ENCODE results near the gene POLR2H. TPM values are rescaled to one million over a fixed set of nuclear protein-coding genes. Genes with fewer than 3 reads are reported as not detected.

The POLR2H gene
- total RNA-seq, 4 donors from 2014 or later, result 58.1 to 113 (median 85.6) TPM

GRCh38 chr3:184350618-184351017 lies 10.9 kb upstream of the POLR2H start:
- 98 to 99% methylated on average over 6 of the region's 6 CpGs for WGBS, 2 donors
- no peak overlapping the region for H3K27ac ChIP-seq
- intact Hi-C loops (cut with DNase I), result no loop called here
- no peaks in the 10 kb centered on the region for H3K9me3 ChIP-seq
- H3K27me3 ChIP-seq, result no peaks in the 10 kb centered on the region
- TF ChIP-seq POLR2A (IDR thresholded peaks at IDR 0.05) (no peak), CTCF (IDR thresholded peaks at IDR 0.05) (no peak)
- DNase-seq, result no peak
- peaks cover 5 to 8% of the 10 kb centered on the region in 2 donors for H3K4me1 ChIP-seq
- H3K36me3 ChIP-seq, result no peaks in the 10 kb centered on the region
- H3K4me3 ChIP-seq (replicated peaks in 1 of 3), result no peak overlapping the region

DNA sequence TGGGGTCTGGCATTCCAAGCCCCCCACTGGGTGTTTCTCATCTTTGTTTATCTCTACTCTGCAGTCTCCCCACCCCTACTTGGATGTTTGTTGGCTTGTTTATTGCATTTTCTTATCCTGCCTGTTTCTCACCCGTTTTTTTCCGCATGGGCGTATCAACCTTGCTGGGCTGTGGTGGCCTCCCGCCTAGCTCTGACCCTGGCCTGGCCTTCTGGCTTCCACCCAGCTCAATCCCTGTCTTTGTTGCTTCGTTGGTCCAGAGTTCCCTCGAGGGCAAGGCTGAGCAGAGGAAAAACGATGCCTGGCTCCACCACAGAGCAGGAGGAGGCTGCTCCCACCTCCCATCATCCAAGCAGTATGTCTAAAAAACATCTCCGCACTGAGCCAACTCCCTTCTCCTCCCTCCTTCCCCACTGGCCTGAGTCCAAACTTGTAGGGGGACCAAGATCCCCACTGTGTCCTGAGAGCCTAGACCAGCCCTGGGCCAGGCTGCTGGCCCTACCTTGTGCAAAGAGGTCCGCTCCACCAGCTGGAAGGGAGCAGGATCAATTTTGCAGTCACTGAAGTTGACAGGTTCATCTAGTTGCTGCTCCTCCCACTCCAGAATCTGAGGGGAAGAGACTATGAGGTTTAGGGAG lies 9.9 kb upstream of the POLR2H start:
- intact Hi-C loops (cut with DNase I), result no loop called here
- H3K9me3 ChIP-seq, result no peaks in the 10 kb centered on the region
- 67 to 68% methylated on average over 9 of the region's 9 CpGs for WGBS, 2 donors
- H3K36me3 ChIP-seq, result no peaks in the 10 kb centered on the region
- no peak overlapping the region for H3K4me3 ChIP-seq (replicated peaks in 1 of 3)
- no peaks in the 10 kb centered on the region for H3K27me3 ChIP-seq
- no peak overlapping the region for H3K27ac ChIP-seq
- no peak for DNase-seq
- TF ChIP-seq POLR2A (IDR thresholded peaks at IDR 0.05) (no peak), CTCF (IDR thresholded peaks at IDR 0.05) (no peak)
- no peaks in the 10 kb centered on the region for H3K4me1 ChIP-seq

- Histone ChIP-seq H3K27me3 (no peaks in the 10 kb centered on the region), H3K36me3 (no peaks in the 10 kb centered on the region), H3K27ac (no peak overlapping the region), H3K4me3 (replicated peaks in 1 of 3) (no peak overlapping the region), H3K4me1 (no peaks in the 10 kb centered on the region), H3K9me3 (no peaks in the 10 kb centered on the region)
- intact Hi-C loops (cut with DNase I), result no loop called here
- WGBS, 2 donors, result 86 to 88% methylated on average over 15 of the region's 15 CpGs
- TF ChIP-seq POLR2A (IDR thresholded peaks at IDR 0.05) (no peak), CTCF (IDR thresholded peaks at IDR 0.05) (no peak)
- no peak for DNase-seq
Observed at GRCh38 chr3:184352149-184352785, 9.2 kb upstream of the POLR2H start.

DNA sequence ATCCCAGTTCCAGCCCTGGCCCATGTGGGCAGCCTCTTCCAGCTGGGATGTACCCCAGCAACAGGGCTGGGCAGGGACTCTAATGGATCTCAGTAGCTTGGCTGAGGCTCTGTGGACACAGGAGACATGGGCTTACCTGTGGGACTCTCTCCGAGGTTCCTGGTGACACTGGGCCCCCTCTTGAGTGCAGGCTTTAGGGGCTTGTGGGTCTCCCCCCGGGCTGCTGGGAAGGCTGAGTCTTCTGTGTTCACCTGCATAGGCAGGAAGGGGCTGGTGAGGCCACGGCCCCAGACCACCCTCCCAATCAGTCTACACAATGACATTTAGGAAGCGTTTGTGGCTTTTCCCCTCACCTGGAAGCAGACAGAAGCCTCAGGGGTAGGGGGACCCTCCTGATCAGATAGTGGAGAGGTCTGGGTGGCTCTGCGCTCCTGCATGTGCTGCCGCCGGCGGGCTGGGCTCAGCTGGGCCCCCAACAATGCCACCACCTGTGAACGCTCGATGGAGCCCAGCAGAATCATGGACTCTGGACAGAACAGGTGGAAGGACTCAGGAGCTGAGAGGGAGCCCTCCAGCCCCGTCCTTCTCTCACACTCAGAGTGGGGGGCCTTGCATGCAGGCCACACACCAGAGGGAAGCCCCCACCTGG lies 8.5 kb upstream of the POLR2H start:
- Histone ChIP-seq H3K36me3 (no peaks in the 10 kb centered on the region), H3K9me3 (no peaks in the 10 kb centered on the region), H3K4me1 (no peaks in the 10 kb centered on the region), H3K27ac (no peak overlapping the region), H3K27me3 (no peaks in the 10 kb centered on the region), H3K4me3 (replicated peaks in 1 of 3) (no peak overlapping the region)
- intact Hi-C loops (cut with DNase I), result no loop called here
- no peak for DNase-seq
- TF ChIP-seq CTCF (IDR thresholded peaks at IDR 0.05) (no peak), POLR2A (IDR thresholded peaks at IDR 0.05) (no peak)
- 89 to 92% methylated on average over 10 to 11 of the region's 11 CpGs for WGBS, 2 donors

DNA sequence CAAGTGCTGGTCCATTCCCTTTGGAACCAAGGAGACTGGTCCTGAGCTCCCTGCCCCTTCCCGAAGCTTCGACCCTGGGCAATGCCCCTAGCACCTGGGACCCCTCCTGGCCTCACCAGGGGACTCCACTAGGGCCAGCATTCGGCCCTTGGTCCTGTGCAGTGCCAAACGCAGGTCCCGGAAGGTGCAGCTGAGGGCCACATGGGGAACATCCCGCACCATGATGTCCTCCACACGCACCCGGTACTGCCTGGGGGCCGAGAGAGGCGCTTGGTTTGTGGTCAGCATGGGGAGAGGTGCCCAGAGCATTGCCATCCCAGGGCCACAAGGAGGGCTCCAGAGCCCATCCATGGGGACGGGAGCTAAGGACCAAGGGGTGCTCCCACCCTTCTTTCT lies 8.0 kb upstream of the POLR2H start:
- WGBS, 2 donors, result 93 to 100% methylated on average over 2 to 3 of the region's 11 CpGs
- Histone ChIP-seq H3K36me3 (no peaks in the 10 kb centered on the region), H3K27ac (no peak overlapping the region), H3K4me1 (no peaks in the 10 kb centered on the region), H3K27me3 (no peaks in the 10 kb centered on the region), H3K4me3 (replicated peaks in 1 of 3) (no peak overlapping the region), H3K9me3 (no peaks in the 10 kb centered on the region)
- intact Hi-C loops (cut with DNase I), result no loop called here
- TF ChIP-seq CTCF (IDR thresholded peaks at IDR 0.05) (no peak), POLR2A (IDR thresholded peaks at IDR 0.05) (no peak)
- DNase-seq, result no peak

Measured in thyroid gland (tissue), 4 donors.